Measurements from ENCODE around the gene OR51V1. TPM values are rescaled to one million over a fixed set of nuclear protein-coding genes. Genes with fewer than 3 reads are reported as not detected.

OR51V1 gene
- polyA plus RNA-seq, 2 of the 4 experiments (the other 2 are of a cell fraction) = not detected

DNA sequence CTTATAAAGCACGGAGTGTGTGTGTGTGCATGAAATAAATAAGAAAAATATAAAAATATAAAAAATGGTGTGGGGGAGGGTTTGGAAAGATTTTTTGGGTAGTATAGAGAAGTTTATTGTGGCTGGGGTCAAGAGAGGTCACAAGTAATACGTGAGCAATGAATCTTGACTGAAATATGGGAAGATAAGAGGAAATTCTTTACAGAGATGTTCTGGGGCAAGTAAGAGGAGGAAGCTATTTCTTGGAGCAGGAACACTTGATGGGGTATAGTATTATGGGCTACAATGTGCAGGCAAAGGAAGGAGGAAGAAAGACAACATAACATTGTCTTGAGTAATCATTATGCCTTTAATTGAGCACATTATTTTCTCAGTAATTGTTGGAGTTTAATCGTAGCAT lies 31.7 kb upstream of the OR51V1 start (continued):
- TF ChIP-seq POLR2AphosphoS2 (conservative IDR thresholded peaks at IDR 0.05; ENCODE audit: low read length) = no peak

GRCh38 chr11:5231111-5231510 lies 30.6 kb upstream of the OR51V1 start:
- TF ChIP-seq JUNB (IDR thresholded peaks at IDR 0.05) (no peak), NPAS2 (CRISPR knock-in tag; IDR thresholded peaks at IDR 0.05; ENCODE audit: borderline replicate concordance) (no peak), ESRRA (IDR thresholded peaks at IDR 0.05; ENCODE audit: borderline replicate concordance, low read length) (no peak), NR3C1 (IDR thresholded peaks at IDR 0.05) (no peak), KDM5A (IDR thresholded peaks at IDR 0.05) (no peak), JUN (IDR thresholded peaks at IDR 0.05) (no peak), POLR2A (IDR thresholded peaks at IDR 0.05; ENCODE audit: low read length) (no peak), HOXB5 (CRISPR knock-in tag; IDR thresholded peaks at IDR 0.05) (no peak), HOXB13 (CRISPR knock-in tag; IDR thresholded peaks at IDR 0.05; ENCODE audit: low read depth) (no peak), RARB (CRISPR knock-in tag; IDR thresholded peaks at IDR 0.05) (no peak), RAD21 (conservative IDR thresholded peaks at IDR 0.05 in 1 of 2, IDR thresholded peaks at IDR 0.05 in 1 of 2) (no peak), CBX8 (IDR thresholded peaks at IDR 0.05) (no peak), EHF (CRISPR knock-in tag; IDR thresholded peaks at IDR 0.05) (no peak), HDAC2 (IDR thresholded peaks at IDR 0.05) (no peak), PHF8 (IDR thresholded peaks at IDR 0.05; ENCODE audit: borderline replicate concordance, low read depth) (no peak), RFX5 (IDR thresholded peaks at IDR 0.05) (no peak), FOXS1 (CRISPR knock-in tag; IDR thresholded peaks at IDR 0.05) (no peak), MAZ (IDR thresholded peaks at IDR 0.05; ENCODE audit: borderline replicate concordance, low read depth, low read length) (no peak)
- TF ChIP-seq, protein P1, sequence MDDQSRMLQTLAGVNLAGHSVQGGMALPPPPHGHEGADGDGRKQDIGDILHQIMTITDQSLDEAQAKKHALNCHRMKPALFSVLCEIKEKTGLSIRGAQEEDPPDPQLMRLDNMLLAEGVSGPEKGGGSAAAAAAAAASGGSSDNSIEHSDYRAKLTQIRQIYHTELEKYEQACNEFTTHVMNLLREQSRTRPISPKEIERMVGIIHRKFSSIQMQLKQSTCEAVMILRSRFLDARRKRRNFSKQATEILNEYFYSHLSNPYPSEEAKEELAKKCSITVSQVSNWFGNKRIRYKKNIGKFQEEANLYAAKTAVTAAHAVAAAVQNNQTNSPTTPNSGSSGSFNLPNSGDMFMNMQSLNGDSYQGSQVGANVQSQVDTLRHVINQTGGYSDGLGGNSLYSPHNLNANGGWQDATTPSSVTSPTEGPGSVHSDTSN (IDR thresholded peaks at IDR 0.05) = no peak
- TF ChIP-seq, protein P2, sequence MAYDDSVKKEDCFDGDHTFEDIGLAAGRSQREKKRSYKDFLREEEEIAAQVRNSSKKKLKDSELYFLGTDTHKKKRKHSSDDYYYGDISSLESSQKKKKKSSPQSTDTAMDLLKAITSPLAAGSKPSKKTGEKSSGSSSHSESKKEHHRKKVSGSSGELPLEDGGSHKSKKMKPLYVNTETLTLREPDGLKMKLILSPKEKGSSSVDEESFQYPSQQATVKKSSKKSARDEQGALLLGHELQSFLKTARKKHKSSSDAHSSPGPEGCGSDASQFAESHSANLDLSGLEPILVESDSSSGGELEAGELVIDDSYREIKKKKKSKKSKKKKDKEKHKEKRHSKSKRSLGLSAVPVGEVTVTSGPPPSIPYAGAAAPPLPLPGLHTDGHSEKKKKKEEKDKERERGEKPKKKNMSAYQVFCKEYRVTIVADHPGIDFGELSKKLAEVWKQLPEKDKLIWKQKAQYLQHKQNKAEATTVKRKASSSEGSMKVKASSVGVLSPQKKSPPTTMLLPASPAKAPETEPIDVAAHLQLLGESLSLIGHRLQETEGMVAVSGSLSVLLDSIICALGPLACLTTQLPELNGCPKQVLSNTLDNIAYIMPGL (CRISPR knock-in tag; IDR thresholded peaks at IDR 0.05; ENCODE audit: borderline replicate concordance) = no peak
- FAIRE-seq (no peak), DNase-seq (ENCODE audit: low read depth in 1 of 2, low spot score in 1 of 2) (no peak), ATAC-seq (no peak)
- Histone ChIP-seq H3K4me1 (no peaks in the 10 kb centered on the region), H3K4me2 (no peak overlapping the region), H3K4me3 (no peak overlapping the region), H3K27ac (no peak overlapping the region), H3K9me3 (no peaks in the 10 kb centered on the region)
- 70% methylated on average over 2 of the region's 2 CpGs for WGBS (ENCODE audit: missing lambda C conversion rate)
- POLR2A ChIA-PET = no interaction called here
- CTCF ChIA-PET = interaction anchor here (0.9 to 1.5 kb wide), 2 partner anchors 56 to 58 kb away, joined by 3 read pairs; no protein-coding TSS in a partner anchor

DNA sequence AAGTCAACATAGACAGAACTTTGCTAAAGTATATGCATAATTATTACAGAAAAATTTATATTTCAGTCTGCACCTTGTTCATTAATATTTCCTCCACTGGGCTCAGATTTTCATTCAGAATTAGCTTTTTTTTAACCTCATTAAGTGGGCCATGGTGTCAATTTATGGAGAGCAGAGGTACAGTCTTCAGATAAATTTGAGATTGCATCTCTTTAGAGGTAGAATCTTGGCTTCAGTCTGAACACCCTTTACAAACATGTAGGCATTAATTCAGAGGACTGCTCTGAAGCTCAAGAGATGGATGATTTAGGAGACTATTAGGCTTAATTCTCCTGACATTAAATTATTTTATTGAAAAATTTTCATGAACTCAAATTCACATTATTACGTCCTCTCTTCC lies 29.8 kb upstream of the OR51V1 start:
- no peak overlapping the region for H3K27ac ChIP-seq
- no peak for FAIRE-seq
- no peak overlapping the region for H3K4me2 ChIP-seq
- ATAC-seq = no peak
- no peaks in the 10 kb centered on the region for H3K9me3 ChIP-seq
- no peaks in the 10 kb centered on the region for H3K4me1 ChIP-seq
- H3K4me3 ChIP-seq = no peak overlapping the region
- DNase-seq (ENCODE audit: low read depth in 1 of 2, low spot score in 1 of 2) = no peak
- CTCF ChIA-PET = interaction anchor here (0.8 to 1.5 kb wide), 2 partner anchors 21 to 57 kb away, joined by 3 to 4 read pairs; no protein-coding TSS in a partner anchor
- no peak for TF ChIP-seq MAZ (IDR thresholded peaks at IDR 0.05; ENCODE audit: borderline replicate concordance, low read depth, low read length)
- POLR2A ChIA-PET = no interaction called here
- 78% methylated on average over 1 of the region's 1 CpG for WGBS (ENCODE audit: missing lambda C conversion rate)

- no peak overlapping the region for H3K4me2 ChIP-seq
- no peak for TF ChIP-seq ZNF302 (CRISPR knock-in tag; IDR thresholded peaks at IDR 0.05)
- TF ChIP-seq MAFK (IDR thresholded peaks at IDR 0.05; ENCODE audit: partially characterized antibody) = no peak
- TF ChIP-seq HOXB5 (CRISPR knock-in tag; IDR thresholded peaks at IDR 0.05) = no peak
- TF ChIP-seq HOXB13 (CRISPR knock-in tag; IDR thresholded peaks at IDR 0.05; ENCODE audit: low read depth) = no peak
- no peak for TF ChIP-seq KDM1A (IDR thresholded peaks at IDR 0.05; ENCODE audit: low read depth)
- no peak for TF ChIP-seq MAZ (IDR thresholded peaks at IDR 0.05; ENCODE audit: borderline replicate concordance, low read depth, low read length)
- no peak for TF ChIP-seq NFE2L2 (conservative IDR thresholded peaks at IDR 0.05; ENCODE audit: low read length)
- TF ChIP-seq CHD2 (IDR thresholded peaks at IDR 0.05; ENCODE audit: low read length, partially characterized antibody) = no peak
- no peak for TF ChIP-seq FOSL2 (IDR thresholded peaks at IDR 0.05)
- no peak for TF ChIP-seq FOSL2 (CRISPR knock-in tag; IDR thresholded peaks at IDR 0.05)
- no peak for TF ChIP-seq JUNB (IDR thresholded peaks at IDR 0.05)
- H3K4me1 ChIP-seq = no peaks in the 10 kb centered on the region
- no peak overlapping the region for H3K4me3 ChIP-seq
- no peak for ATAC-seq
- no peak for FAIRE-seq
- POLR2A ChIA-PET = no interaction called here
- no peak for DNase-seq (ENCODE audit: low read depth in 1 of 2, low spot score in 1 of 2)
- CTCF ChIA-PET = interaction anchor here (0.8 to 1.5 kb wide), 2 partner anchors 21 to 57 kb away, joined by 3 to 4 read pairs; no protein-coding TSS in a partner anchor
- no peak overlapping the region for H3K27ac ChIP-seq
- WGBS (ENCODE audit: missing lambda C conversion rate) = 64% methylated on average over 2 of the region's 2 CpGs
- H3K9me3 ChIP-seq = no peaks in the 10 kb centered on the region
Observed at GRCh38 chr11:5229796-5230195, 29.3 kb upstream of the OR51V1 start.
